Esophagus (tissue), 2 donors: Measurements from ENCODE around the gene TNFRSF14. TPM values are rescaled to one million over a fixed set of nuclear protein-coding genes. Genes with fewer than 3 reads are reported as not detected.

Experiments used
- H3K27ac ChIP-seq, 2 donors: one replicate each; pipeline ENCODE4 v1.5.1; 2013; ENCODE audit warnings: low read depth in 2 of 2, mild to moderate bottlenecking in 2 of 2, inconsistent platforms in 1 of 2, low read length in 1 of 2, moderate library complexity in 1 of 2
- H3K27me3 ChIP-seq, 2 donors: one replicate each; pipeline ENCODE4 v1.6.1; 2013; ENCODE audit warnings: low read length in 2 of 2, control low read depth in 1 of 2, mild to moderate bottlenecking in 1 of 2; ENCODE audit not compliant: insufficient read depth in 2 of 2, control insufficient read depth in 1 of 2
- H3K36me3 ChIP-seq, 2 donors: one replicate each; pipeline ENCODE4 v1.6.1; 2013; ENCODE audit warnings: low read length in 1 of 2; ENCODE audit not compliant: control insufficient read depth in 2 of 2, insufficient read depth in 2 of 2
- H3K4me1 ChIP-seq, 2 donors: one replicate each; pipeline ENCODE4 v1.6.1; 2013; ENCODE audit warnings: low read length in 1 of 2; ENCODE audit not compliant: control insufficient read depth in 2 of 2, insufficient read depth in 2 of 2
- H3K4me3 ChIP-seq, 2 donors: one replicate each; pipeline ENCODE4 v1.5.1; 2013; ENCODE audit warnings: low read length in 2 of 2, mild to moderate bottlenecking in 2 of 2, low read depth in 1 of 2, moderate library complexity in 1 of 2
- H3K9me3 ChIP-seq, 2 donors: one replicate each; pipeline ENCODE4 v1.6.1; 2013; ENCODE audit warnings: mild to moderate bottlenecking in 2 of 2, low read depth in 1 of 2, low read length in 1 of 2, moderate library complexity in 1 of 2; ENCODE audit not compliant: control insufficient read depth in 2 of 2, insufficient read depth in 1 of 2
- WGBS, 2 donors: extraction: QIAGEN DNeasy Blood & Tissue Kit; methylation state at CpG; one replicate each; pipeline ENCODE4 v1.1.7; 2013; 5-methylcytosine and 5-hydroxymethylcytosine counted together
- polyA plus RNA-seq, 2 donors: library from polyadenylated mRNA; stranded (reverse); fragments of 200-250 nt; gene quantifications; one replicate each; pipeline ENCODE4 v1.2.3, GENCODE V29; 2013
- donor health status: healthy with polysubstance abuse.
- donor health status: Bipolar disorder and iron deficiency.

The TNFRSF14 gene
- polyA plus RNA-seq, 2 donors: 34.1 to 57.5 TPM

- no peak overlapping the region for H3K27ac ChIP-seq
- 91 to 93% methylated on average over 44 to 45 of the region's 45 CpGs for WGBS, 2 donors
- peaks cover 23 to 82% of the 10 kb centered on the region in 2 donors for H3K36me3 ChIP-seq
- no peaks in the 10 kb centered on the region for H3K9me3 ChIP-seq
- no peaks in the 10 kb centered on the region for H3K4me1 ChIP-seq
- H3K4me3 ChIP-seq: no peak overlapping the region
- no peaks in the 10 kb centered on the region for H3K27me3 ChIP-seq
These were observed 41.1 kb upstream of the TNFRSF14 start for GRCh38 chr1:2514863-2515762.

GRCh38 chr1:2515763-2516080, 40.4 kb upstream of the TNFRSF14 start:
- Histone ChIP-seq H3K36me3 (peaks cover 24 to 82% of the 10 kb centered on the region in 2 donors), H3K27me3 (no peaks in the 10 kb centered on the region)
- 94% methylated on average over 11 of the region's 11 CpGs for WGBS, 2 donors

GRCh38 chr1:2516124-2516523, 40.0 kb upstream of the TNFRSF14 start:
- H3K27me3 ChIP-seq: no peaks in the 10 kb centered on the region
- H3K36me3 ChIP-seq: peaks cover 26 to 82% of the 10 kb centered on the region in 2 donors

More at GRCh38 chr1:2515763-2516080, 40.4 kb upstream of the TNFRSF14 start:
- no peak overlapping the region for H3K27ac ChIP-seq
- H3K9me3 ChIP-seq: no peaks in the 10 kb centered on the region
- no peaks in the 10 kb centered on the region for H3K4me1 ChIP-seq
- no peak overlapping the region for H3K4me3 ChIP-seq

GRCh38 chr1:2516946-2517345, 39.2 kb upstream of the TNFRSF14 start:
- WGBS, 2 donors: 95 to 96% methylated on average over 14 of the region's 14 CpGs
- H3K27me3 ChIP-seq: no peaks in the 10 kb centered on the region
- H3K4me1 ChIP-seq: no peaks in the 10 kb centered on the region
- no peak overlapping the region for H3K4me3 ChIP-seq
- H3K27ac ChIP-seq: no peak overlapping the region
- peaks cover 27 to 81% of the 10 kb centered on the region in 2 donors for H3K36me3 ChIP-seq
- H3K9me3 ChIP-seq: no peaks in the 10 kb centered on the region

More at GRCh38 chr1:2516124-2516523, 40.0 kb upstream of the TNFRSF14 start:
- H3K4me1 ChIP-seq: no peaks in the 10 kb centered on the region
- 96% methylated on average over 17 of the region's 17 CpGs for WGBS, 2 donors
- H3K4me3 ChIP-seq: no peak overlapping the region
- no peaks in the 10 kb centered on the region for H3K9me3 ChIP-seq
- H3K27ac ChIP-seq: no peak overlapping the region

- 94 to 96% methylated on average over 17 of the region's 17 CpGs for WGBS, 2 donors
- H3K36me3 ChIP-seq: peaks cover 18 to 73% of the 10 kb centered on the region in 2 donors
- no peak overlapping the region for H3K27ac ChIP-seq
These were observed 38.2 kb upstream of the TNFRSF14 start for GRCh38 chr1:2517966-2518365.

GRCh38 chr1:2518528-2518927, 37.6 kb upstream of the TNFRSF14 start:
- Histone ChIP-seq H3K4me1 (peaks cover 0 to 3% of the 10 kb centered on the region in 2 donors), H3K36me3 (peaks cover 18 to 68% of the 10 kb centered on the region in 2 donors), H3K9me3 (no peaks in the 10 kb centered on the region), H3K27ac (no peak overlapping the region), H3K4me3 (no peak overlapping the region), H3K27me3 (no peaks in the 10 kb centered on the region)
- 95 to 96% methylated on average over 26 of the region's 26 CpGs for WGBS, 2 donors

More at GRCh38 chr1:2517966-2518365, 38.2 kb upstream of the TNFRSF14 start:
- no peaks in the 10 kb centered on the region for H3K27me3 ChIP-seq
- peaks cover 0 to under 1% of the 10 kb centered on the region in 2 donors for H3K4me1 ChIP-seq
- no peaks in the 10 kb centered on the region for H3K9me3 ChIP-seq
- no peak overlapping the region for H3K4me3 ChIP-seq

- 88 to 90% methylated on average over 25 of the region's 25 CpGs for WGBS, 2 donors
- Histone ChIP-seq H3K36me3 (peaks cover 18 to 62% of the 10 kb centered on the region in 2 donors), H3K27me3 (no peaks in the 10 kb centered on the region), H3K4me1 (peaks cover 2 to 8% of the 10 kb centered on the region in 2 donors), H3K9me3 (no peaks in the 10 kb centered on the region), H3K4me3 (no peak overlapping the region), H3K27ac (no peak overlapping the region)
These were observed 37.0 kb upstream of the TNFRSF14 start for GRCh38 chr1:2519029-2519685.

- no peak overlapping the region for H3K27ac ChIP-seq
- H3K36me3 ChIP-seq: peaks cover 18 to 58% of the 10 kb centered on the region in 2 donors
- H3K9me3 ChIP-seq: no peaks in the 10 kb centered on the region
- no peaks in the 10 kb centered on the region for H3K27me3 ChIP-seq
- peaks cover 8 to 12% of the 10 kb centered on the region in 2 donors for H3K4me1 ChIP-seq
- H3K4me3 ChIP-seq: no peak overlapping the region
- 91 to 97% methylated on average over 30 of the region's 30 CpGs for WGBS, 2 donors
These were observed 36.4 kb upstream of the TNFRSF14 start for GRCh38 chr1:2519729-2520128.

GRCh38 chr1:2520206-2520605, 36.0 kb upstream of the TNFRSF14 start:
- Histone ChIP-seq H3K9me3 (no peaks in the 10 kb centered on the region), H3K4me1 (peaks cover 12 to 17% of the 10 kb centered on the region in 2 donors), H3K27me3 (no peaks in the 10 kb centered on the region), H3K27ac (no peak overlapping the region), H3K4me3 (no peak overlapping the region), H3K36me3 (peaks cover 18 to 56% of the 10 kb centered on the region in 2 donors)
- 92 to 95% methylated on average over 19 to 20 of the region's 20 CpGs for WGBS, 2 donors
